Natural killer cell (primary cell): ENCODE results near the gene WIPF3. TPM values are rescaled to one million over a fixed set of nuclear protein-coding genes. Genes with fewer than 3 reads are reported as not detected.
A peak's percentile ranks its signal among the peaks of the same experiment; 100 is the strongest.

Source experiments
- ATAC-seq, 3 donors: fragments of 150-1000 bp in 2 of 3; fragments of 200-7000 bp in 1 of 3; cut with Tn5 transposase; 1 replicate in 1 of 3; 2 replicates in 2 of 3; pipeline ENCODE4 v1.10.0; 2021; ENCODE audit warnings: mild to moderate bottlenecking in 2 of 3, moderate library complexity in 2 of 3
- DNase-seq, 2 donors: peaks; one replicate each; pipeline versions ENCODE4 v3.0.0 to v3.0.0-alpha.2; 2013 to 2021; ENCODE audit warnings: mixed read lengths in 1 of 2
- H3K27ac ChIP-seq: one replicate; pipeline ENCODE4 v1.5.1; 2013; ENCODE audit warnings: mild to moderate bottlenecking, low read length
- H3K27me3 ChIP-seq: one replicate; pipeline ENCODE4 v1.6.1; 2013; ENCODE audit warnings: low read length; ENCODE audit not compliant: control insufficient read depth, insufficient read depth
- H3K36me3 ChIP-seq: one replicate; pipeline ENCODE4 v1.6.1; 2013; ENCODE audit warnings: low read length; ENCODE audit not compliant: control insufficient read depth, insufficient read depth
- H3K4me1 ChIP-seq: one replicate; pipeline ENCODE4 v1.6.1; 2013; ENCODE audit warnings: low read length; ENCODE audit not compliant: control insufficient read depth, insufficient read depth
- H3K4me3 ChIP-seq: one replicate; pipeline ENCODE4 v1.5.1; 2013; ENCODE audit warnings: low read length
- H3K9me3 ChIP-seq: one replicate; pipeline ENCODE4 v1.6.1; 2013; ENCODE audit warnings: low read length; ENCODE audit not compliant: control insufficient read depth, insufficient read depth
- H3K27ac Mint-ChIP-seq, 2 donors: one replicate each; pipeline ENCODE4 v1.8.0; 2022; ENCODE audit warnings: mild to moderate bottlenecking in 2 of 2, mixed read lengths in 2 of 2, moderate library complexity in 1 of 2
- H3K27me3 Mint-ChIP-seq, 2 donors: one replicate each; pipeline ENCODE4 v1.8.0; 2022; ENCODE audit warnings: low read depth in 2 of 2, mixed read lengths in 2 of 2
- H3K36me3 Mint-ChIP-seq: one replicate; pipeline ENCODE4 v1.8.0; 2022; ENCODE audit warnings: mixed read lengths
- H3K4me1 Mint-ChIP-seq, 2 donors: one replicate each; pipeline ENCODE4 v1.8.0; 2022; ENCODE audit warnings: mixed read lengths in 2 of 2
- H3K4me3 Mint-ChIP-seq: one replicate; pipeline ENCODE4 v1.8.0; 2022; ENCODE audit warnings: mild to moderate bottlenecking, moderate library complexity, mixed read lengths
- H3K9me3 Mint-ChIP-seq, 2 donors: one replicate each; pipeline ENCODE4 v1.8.0; 2022; ENCODE audit warnings: mixed read lengths in 2 of 2
- WGBS: methylation state at CpG from one replicate; pipeline ENCODE4 v1.1.7; 2013; ENCODE audit warnings: missing lambda C conversion rate; ENCODE audit not compliant: insufficient coverage; 5-methylcytosine and 5-hydroxymethylcytosine counted together
- intact Hi-C: fragments of 100-400 bp; cut with micrococcal nuclease; formaldehyde crosslinking; loops from one replicate; pipeline ENCODE4 v1.14.2; 2022
- total RNA-seq, 4 donors: library from RNA; stranded (reverse); fragments of 120-200 nt in 1 of 4; gene quantifications; one replicate each; pipeline versions ENCODE4 v1.2.3 to v1.2.4, GENCODE V29; 2013 to 2022
- TF ChIP-seq, protein P1 (sequence below): fragments of 200-600 bp; IDR thresholded peaks from one replicate; pipeline ENCODE4 v1.8.0; 2022; ENCODE audit warnings: antibody characterized with exemption

Gene WIPF3
- total RNA-seq, 3 donors from 2014 or later (not counting 1 experiment from before 2014, with no cell fraction given) = not detected

DNA sequence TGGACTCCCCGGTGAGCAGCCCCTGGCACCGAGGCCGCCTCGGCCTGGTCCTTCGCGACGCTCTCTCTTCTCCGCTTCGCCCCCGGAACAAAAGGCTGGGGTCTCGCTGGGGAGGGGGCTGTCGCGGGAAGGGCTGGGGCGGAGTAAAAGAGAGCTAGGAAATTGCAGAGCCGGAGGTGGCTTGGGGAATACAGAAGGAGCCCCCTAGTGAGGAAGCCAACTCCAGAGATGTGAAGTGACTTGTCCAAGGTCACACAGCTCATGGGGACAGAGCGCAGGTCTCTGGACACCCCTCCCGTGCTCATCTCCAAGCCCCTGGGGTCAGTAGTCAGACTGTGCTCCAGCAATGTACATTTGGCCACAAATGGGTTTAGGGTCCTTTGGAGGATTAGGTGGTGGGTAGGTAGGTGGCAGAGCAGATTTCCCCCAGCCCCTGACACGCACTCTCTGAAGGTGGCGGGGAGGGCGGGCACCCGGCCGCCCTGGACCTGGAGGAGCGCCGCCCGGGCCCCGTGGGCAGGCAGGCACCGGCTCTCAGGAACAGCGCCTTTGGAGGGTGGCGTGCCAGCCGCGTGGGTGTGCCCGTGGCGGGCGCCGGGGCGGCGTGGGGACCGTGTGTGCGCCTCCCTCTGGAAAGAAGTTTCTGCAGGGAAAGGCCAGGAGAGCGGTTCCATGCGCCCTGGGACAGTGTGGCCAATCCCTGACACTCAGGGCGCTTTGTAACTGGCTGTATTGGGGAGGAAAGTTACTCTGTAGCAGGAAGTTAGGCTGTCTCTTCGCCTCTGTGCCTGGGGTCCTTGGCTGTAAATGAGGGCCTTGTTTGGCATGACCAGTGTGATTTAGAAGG is 910 bp downstream of the WIPF3 start:
- no peaks in the 10 kb centered on the region for H3K9me3 ChIP-seq
- no peak overlapping the region for H3K4me3 Mint-ChIP-seq
- intact Hi-C loops = no loop called here
- H3K9me3 Mint-ChIP-seq = no peaks in the 10 kb centered on the region
- ATAC-seq = no peak
- H3K4me1 Mint-ChIP-seq = peaks cover 0 to 7% of the 10 kb centered on the region in 2 donors
- H3K36me3 ChIP-seq = no peaks in the 10 kb centered on the region
- peaks cover 57 to 77% of the 10 kb centered on the region in 2 donors for H3K27me3 Mint-ChIP-seq
- TF ChIP-seq, protein P1, sequence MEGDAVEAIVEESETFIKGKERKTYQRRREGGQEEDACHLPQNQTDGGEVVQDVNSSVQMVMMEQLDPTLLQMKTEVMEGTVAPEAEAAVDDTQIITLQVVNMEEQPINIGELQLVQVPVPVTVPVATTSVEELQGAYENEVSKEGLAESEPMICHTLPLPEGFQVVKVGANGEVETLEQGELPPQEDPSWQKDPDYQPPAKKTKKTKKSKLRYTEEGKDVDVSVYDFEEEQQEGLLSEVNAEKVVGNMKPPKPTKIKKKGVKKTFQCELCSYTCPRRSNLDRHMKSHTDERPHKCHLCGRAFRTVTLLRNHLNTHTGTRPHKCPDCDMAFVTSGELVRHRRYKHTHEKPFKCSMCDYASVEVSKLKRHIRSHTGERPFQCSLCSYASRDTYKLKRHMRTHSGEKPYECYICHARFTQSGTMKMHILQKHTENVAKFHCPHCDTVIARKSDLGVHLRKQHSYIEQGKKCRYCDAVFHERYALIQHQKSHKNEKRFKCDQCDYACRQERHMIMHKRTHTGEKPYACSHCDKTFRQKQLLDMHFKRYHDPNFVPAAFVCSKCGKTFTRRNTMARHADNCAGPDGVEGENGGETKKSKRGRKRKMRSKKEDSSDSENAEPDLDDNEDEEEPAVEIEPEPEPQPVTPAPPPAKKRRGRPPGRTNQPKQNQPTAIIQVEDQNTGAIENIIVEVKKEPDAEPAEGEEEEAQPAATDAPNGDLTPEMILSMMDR = no peak
- H3K4me3 ChIP-seq = no peak overlapping the region
- peaks cover 23% of the 10 kb centered on the region for H3K27me3 ChIP-seq
- no peaks in the 10 kb centered on the region for H3K36me3 Mint-ChIP-seq
- no peak overlapping the region for H3K27ac ChIP-seq
- no peak for DNase-seq
- H3K27ac Mint-ChIP-seq = no peak overlapping the region
- peaks cover 12% of the 10 kb centered on the region for H3K4me1 ChIP-seq
- 9% methylated on average over 43 of the region's 43 CpGs for WGBS

DNA sequence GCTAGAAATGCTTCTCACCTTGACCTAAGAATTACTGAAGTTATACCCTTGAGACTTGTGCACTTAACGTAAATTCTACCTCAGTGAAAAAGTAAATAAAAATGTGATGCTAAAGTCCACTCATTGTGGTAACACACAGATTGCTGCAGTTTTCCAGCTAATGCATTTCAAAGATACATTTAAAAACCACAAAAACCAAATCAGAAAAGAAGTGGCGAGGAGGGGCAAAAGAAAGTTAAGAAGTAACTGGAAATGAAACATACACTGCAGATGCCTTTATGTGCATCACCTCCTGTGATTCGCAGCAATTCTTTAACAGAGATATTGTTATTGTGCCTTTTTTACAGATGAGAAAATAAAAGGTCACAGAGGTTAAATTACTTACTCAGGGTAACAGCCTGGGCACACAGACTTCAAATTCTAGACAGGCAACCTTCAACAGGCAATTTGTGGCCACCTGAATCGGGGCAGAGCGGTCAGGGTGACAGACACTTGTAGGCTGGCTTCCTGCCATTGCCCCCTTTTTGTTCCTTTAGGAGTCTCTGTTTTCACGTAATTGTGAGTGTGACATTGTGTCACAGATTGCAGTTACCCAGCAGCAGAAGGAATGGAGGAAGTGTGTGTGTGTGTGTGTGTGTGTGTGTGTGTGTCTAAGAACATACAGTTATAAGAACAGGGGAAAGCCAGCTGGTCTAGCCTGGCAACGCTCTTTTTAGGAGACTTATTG is 1.9 kb downstream of the WIPF3 start:
- Histone ChIP-seq H3K27ac (no peak overlapping the region), H3K4me3 (no peak overlapping the region), H3K36me3 (no peaks in the 10 kb centered on the region), H3K4me1 (peaks cover 12% of the 10 kb centered on the region), H3K27me3 (peaks cover 25% of the 10 kb centered on the region), H3K9me3 (no peaks in the 10 kb centered on the region)
- Mint-ChIP-seq H3K4me3 (no peak overlapping the region), H3K27ac (no peak overlapping the region), H3K9me3 (no peaks in the 10 kb centered on the region), H3K36me3 (no peaks in the 10 kb centered on the region), H3K4me1 (peaks cover 0 to 7% of the 10 kb centered on the region in 2 donors), H3K27me3 (peaks cover 54 to 75% of the 10 kb centered on the region in 2 donors)
- DNase-seq = no peak
- WGBS = 33% methylated on average over 7 of the region's 7 CpGs
- TF ChIP-seq, protein P1 = no peak
- intact Hi-C loops = no loop called here
- ATAC-seq = peak in 1 of 3 donors; percentile 63

DNA sequence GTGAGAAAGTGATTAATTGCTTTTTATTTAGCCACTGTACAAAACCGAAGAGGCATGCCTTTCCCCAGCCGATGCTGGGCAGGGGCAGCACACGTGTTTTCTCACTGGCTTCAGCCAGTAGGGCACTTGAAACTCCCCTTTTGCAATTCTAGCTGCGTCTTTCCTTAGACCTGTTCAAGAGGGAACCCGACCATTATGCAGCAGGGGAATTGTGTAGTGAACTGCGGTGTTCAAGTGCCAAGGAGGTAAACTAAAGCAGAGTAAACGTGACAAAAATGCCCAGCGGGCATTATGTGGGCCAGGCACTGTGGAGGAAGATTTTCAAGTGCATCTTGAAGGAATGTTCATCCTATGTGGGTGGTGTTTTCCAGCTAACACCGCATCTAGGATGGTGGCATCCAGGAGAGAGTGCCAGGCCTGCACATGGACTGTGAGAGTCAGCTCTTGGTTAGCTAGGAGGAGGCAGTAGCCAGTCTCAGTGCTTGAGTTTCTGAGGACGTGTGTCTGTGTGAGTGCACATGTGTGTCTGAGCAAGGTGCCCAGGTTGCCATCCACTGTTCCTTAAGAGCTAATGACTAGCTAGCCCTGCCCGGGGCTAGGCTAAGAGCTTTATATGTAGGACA is 3.3 kb downstream of the WIPF3 start:
- no peak overlapping the region for H3K4me3 Mint-ChIP-seq
- Histone ChIP-seq H3K9me3 (no peaks in the 10 kb centered on the region), H3K27ac (no peak overlapping the region), H3K4me3 (no peak overlapping the region), H3K4me1 (peaks cover 12% of the 10 kb centered on the region), H3K27me3 (peaks cover 25% of the 10 kb centered on the region), H3K36me3 (no peaks in the 10 kb centered on the region)
- H3K27me3 Mint-ChIP-seq = peaks cover 50 to 78% of the 10 kb centered on the region in 2 donors
- intact Hi-C loops = no loop called here
- DNase-seq (no peak), ATAC-seq (no peak)
- peaks cover 0 to 7% of the 10 kb centered on the region in 2 donors for H3K4me1 Mint-ChIP-seq
- no peaks in the 10 kb centered on the region for H3K36me3 Mint-ChIP-seq
- no peaks in the 10 kb centered on the region for H3K9me3 Mint-ChIP-seq
- TF ChIP-seq, protein P1 = no peak
- H3K27ac Mint-ChIP-seq = no peak overlapping the region
- WGBS = 79% methylated on average over 11 of the region's 11 CpGs
